Measurements from ENCODE around the gene FERMT2. TPM values are rescaled to one million over a fixed set of nuclear protein-coding genes. Genes with fewer than 3 reads are reported as not detected.
"Not testable (repeated sequence)": the region's sequence is repeated elsewhere in the genome, so short reads cannot be mapped to it uniquely, and the experiment has no call there.

FERMT2 gene
- total and polyA plus RNA-seq, 12 donors, result 22.8 to 53.8 (median 40.1) TPM

DNA sequence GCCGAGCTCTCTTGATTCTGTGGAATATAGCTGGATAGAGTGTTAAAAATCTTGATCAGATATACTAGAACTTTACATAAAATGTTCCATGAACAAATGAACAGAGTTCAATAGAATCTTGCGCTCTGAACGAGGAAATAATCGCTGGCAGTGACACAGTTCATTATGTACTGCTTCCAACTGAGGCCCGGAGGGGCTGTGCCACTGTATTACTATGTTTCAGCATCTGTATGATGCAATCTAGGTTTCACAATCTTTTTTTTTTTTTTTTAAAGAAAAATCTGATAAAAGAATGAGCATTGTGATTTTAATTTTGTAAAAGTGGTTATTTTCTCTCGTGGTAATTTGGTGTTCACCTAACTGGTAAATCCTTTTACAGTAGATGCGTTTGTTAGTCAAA lies 77.2 kb downstream of the FERMT2 start:
- DNase-seq, result peak in 3 of 7 donors; percentile 21 to 56 (median 30)
- Histone ChIP-seq H3K4me3 (no peak overlapping the region), H3K27ac (no peak overlapping the region), H3K4me1 (replicated peaks in 1 of 2) (no peaks in the 10 kb centered on the region), H3K27me3 (no peaks in the 10 kb centered on the region), H3K36me3 (replicated peaks in 1 of 2) (peaks cover 0 to 52% of the 10 kb centered on the region in 2 donors), H3K9me3 (replicated peaks in 1 of 3) (no peaks in the 10 kb centered on the region)
- WGBS, 4 donors, result 74 to 81% (median 75%) methylated on average over 7 of the region's 7 CpGs
- no peak for TF ChIP-seq POLR2A (IDR thresholded peaks at IDR 0.05)
- TF ChIP-seq, protein P1, sequence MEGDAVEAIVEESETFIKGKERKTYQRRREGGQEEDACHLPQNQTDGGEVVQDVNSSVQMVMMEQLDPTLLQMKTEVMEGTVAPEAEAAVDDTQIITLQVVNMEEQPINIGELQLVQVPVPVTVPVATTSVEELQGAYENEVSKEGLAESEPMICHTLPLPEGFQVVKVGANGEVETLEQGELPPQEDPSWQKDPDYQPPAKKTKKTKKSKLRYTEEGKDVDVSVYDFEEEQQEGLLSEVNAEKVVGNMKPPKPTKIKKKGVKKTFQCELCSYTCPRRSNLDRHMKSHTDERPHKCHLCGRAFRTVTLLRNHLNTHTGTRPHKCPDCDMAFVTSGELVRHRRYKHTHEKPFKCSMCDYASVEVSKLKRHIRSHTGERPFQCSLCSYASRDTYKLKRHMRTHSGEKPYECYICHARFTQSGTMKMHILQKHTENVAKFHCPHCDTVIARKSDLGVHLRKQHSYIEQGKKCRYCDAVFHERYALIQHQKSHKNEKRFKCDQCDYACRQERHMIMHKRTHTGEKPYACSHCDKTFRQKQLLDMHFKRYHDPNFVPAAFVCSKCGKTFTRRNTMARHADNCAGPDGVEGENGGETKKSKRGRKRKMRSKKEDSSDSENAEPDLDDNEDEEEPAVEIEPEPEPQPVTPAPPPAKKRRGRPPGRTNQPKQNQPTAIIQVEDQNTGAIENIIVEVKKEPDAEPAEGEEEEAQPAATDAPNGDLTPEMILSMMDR (IDR thresholded peaks at IDR 0.05), result no peak
- intact Hi-C loops (cut with DNase I), result no loop called here

DNA sequence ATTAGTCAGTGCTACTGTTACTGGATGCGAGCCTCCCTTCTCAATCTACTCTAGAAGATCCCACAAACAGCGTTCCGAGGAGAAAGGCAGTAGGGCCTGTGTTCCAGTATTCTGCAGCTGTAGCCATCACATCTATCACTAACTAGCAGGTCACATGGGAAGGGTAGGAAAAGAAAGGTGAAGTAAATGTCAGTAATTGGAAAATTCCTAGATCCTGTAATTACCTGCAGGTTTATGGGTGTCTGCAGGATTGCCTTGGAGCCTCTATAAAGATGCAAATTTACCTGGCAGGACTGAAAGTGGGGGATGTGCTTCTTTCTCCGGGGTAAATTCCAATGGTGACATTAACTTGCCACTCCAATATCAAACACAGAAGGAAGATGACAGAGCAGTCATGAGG lies 77.8 kb downstream of the FERMT2 start:
- H3K27me3 ChIP-seq, result no peaks in the 10 kb centered on the region
- no peaks in the 10 kb centered on the region for H3K9me3 ChIP-seq (replicated peaks in 1 of 3)
- WGBS, 4 donors, result 84 to 90% (median 88%) methylated on average over 4 of the region's 4 CpGs
- H3K4me1 ChIP-seq (replicated peaks in 1 of 2), result no peaks in the 10 kb centered on the region
- TF ChIP-seq, protein P1 (IDR thresholded peaks at IDR 0.05), result no peak
- TF ChIP-seq POLR2A (IDR thresholded peaks at IDR 0.05), result no peak
- no peak overlapping the region for H3K4me3 ChIP-seq
- intact Hi-C loops (cut with DNase I), result no loop called here
- H3K27ac ChIP-seq, result no peak overlapping the region
- no peak for DNase-seq
- H3K36me3 ChIP-seq (replicated peaks in 1 of 2), result peaks cover 0 to 52% of the 10 kb centered on the region in 2 donors

DNA sequence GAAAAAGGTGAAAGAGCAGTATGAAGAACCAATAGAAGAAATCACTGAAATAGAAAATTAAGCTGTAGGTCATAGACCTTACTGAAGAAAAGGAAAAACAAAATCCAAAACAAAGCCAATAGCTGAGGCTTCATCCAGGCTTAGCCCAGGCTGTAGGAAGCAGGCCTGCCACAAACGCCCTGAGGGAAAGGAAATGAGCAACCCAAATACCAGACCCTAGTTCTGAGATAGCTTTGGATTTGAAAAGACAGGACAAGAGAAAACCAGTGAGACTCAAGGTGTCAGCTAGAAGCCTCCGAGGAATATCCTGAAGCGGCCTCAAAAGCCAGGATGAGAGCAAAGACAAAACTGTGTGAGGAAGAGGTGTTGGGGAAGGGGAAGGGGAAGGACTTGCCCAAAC lies 79.2 kb downstream of the FERMT2 start:
- intact Hi-C loops (cut with DNase I), result no loop called here
- TF ChIP-seq, protein P1 (IDR thresholded peaks at IDR 0.05), result no peak
- no peak for TF ChIP-seq POLR2A (IDR thresholded peaks at IDR 0.05)
- Histone ChIP-seq H3K27me3 (no peaks in the 10 kb centered on the region), H3K27ac (no peak overlapping the region), H3K9me3 (replicated peaks in 1 of 3) (no peaks in the 10 kb centered on the region), H3K4me1 (replicated peaks in 1 of 2) (no peaks in the 10 kb centered on the region), H3K36me3 (replicated peaks in 1 of 2) (peaks cover 0 to 48% of the 10 kb centered on the region in 2 donors), H3K4me3 (no peak overlapping the region)
- DNase-seq, result no peak
- 91 to 98% (median 95%) methylated on average over 3 of the region's 3 CpGs for WGBS, 4 donors

DNA sequence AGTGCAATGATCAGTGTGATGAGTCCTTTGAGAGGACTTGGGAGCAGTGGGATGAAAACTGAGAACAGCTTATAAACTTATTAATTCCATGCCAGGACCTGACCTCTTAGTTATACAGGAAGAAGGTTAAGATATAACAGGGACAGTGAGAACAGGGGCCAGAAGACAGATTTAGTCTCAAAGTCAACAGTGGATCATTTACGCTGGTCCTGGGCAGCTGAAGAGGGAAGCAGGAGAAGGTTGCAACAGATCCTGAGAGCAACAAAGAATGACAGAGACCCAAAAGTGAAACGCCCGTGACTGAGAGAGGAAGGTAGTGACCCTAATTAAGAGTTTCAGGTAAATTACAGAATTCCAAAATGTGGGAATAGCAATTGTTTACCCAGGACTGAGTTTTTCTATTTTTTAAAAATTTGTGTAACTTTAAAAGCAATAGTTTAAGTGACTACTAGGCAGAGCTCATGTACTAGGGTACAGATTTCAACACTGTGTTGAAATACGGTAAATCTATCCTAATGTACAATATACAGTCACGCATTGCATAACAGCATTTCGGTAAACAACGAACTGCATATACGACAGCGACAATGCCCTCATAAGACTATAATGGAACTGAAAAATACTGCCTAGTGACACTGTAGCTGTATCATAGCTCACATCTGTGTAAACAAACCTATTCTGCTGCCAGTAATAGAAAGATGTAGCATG lies 81.8 kb downstream of the FERMT2 start:
- Histone ChIP-seq H3K36me3 (replicated peaks in 1 of 2) (peaks cover 0 to 45% of the 10 kb centered on the region in 2 donors), H3K27me3 (no peaks in the 10 kb centered on the region), H3K9me3 (replicated peaks in 1 of 3) (no peaks in the 10 kb centered on the region), H3K27ac (no peak overlapping the region), H3K4me1 (replicated peaks in 1 of 2) (no peaks in the 10 kb centered on the region), H3K4me3 (no peak overlapping the region)
- intact Hi-C loops (cut with DNase I), result no loop called here
- WGBS, 4 donors, result 83 to 93% (median 90%) methylated on average over 9 of the region's 9 CpGs
- TF ChIP-seq, protein P1 (IDR thresholded peaks at IDR 0.05), result no peak
- TF ChIP-seq POLR2A (IDR thresholded peaks at IDR 0.05), result no peak
- DNase-seq, result no peak

DNA sequence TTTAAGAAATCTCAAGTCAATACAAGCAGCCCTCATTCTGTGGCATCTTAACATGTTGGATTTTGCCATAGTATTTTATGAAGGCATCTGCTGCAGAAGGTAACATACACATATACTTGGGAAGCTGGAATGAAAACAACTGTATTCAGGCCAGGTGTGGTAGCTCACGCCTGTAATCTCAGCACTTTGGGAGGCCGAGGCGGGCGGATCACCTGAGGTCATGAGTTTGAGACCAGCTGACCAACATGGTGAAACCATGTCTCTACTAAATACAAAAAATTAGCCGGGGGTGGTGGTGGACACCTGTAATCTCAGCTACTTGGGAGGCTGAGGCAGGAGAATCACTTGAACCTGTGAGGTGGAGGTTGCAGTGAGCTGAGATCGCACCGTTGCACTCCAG lies 86.0 kb downstream of the FERMT2 start:
- H3K27me3 ChIP-seq; intact Hi-C loops (cut with DNase I); H3K9me3 ChIP-seq (replicated peaks in 1 of 3); H3K4me1 ChIP-seq (replicated peaks in 1 of 2); H3K36me3 ChIP-seq (replicated peaks in 1 of 2); DNase-seq; H3K4me3 ChIP-seq; H3K27ac ChIP-seq: not testable (repeated sequence)
- 97 to 99% (median 98%) methylated on average over 7 of the region's 7 CpGs for WGBS, 4 donors
